Measurements from ENCODE around the gene ZNF526. TPM values are rescaled to one million over a fixed set of nuclear protein-coding genes. Genes with fewer than 3 reads are reported as not detected.

Gene ZNF526, protein sequence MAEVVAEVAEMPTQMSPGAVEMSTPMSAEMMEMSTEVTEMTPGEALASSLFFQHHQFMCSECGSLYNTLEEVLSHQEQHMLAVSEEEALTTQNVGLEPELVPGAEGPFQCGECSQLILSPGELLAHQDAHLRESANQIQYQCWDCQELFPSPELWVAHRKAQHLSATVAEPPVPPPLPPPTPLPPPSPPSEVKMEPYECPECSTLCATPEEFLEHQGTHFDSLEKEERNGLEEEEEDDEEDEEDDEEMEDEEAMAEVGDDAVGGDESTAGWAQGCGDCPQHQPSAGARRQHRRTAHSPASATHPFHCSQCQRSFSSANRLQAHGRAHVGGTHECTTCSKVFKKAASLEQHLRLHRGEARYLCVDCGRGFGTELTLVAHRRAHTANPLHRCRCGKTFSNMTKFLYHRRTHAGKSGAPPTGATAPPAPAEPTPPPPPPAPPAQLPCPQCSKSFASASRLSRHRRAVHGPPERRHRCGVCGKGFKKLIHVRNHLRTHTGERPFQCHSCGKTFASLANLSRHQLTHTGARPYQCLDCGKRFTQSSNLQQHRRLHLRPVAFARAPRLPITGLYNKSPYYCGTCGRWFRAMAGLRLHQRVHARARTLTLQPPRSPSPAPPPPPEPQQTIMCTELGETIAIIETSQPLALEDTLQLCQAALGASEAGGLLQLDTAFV
- 1 to 10 TPM; 5.0 to 6.2 TPM for total RNA-seq
- 6.7 TPM for polyA plus RNA-seq (2013, experiment 1 of 2)
- 6.8 TPM for polyA plus RNA-seq (2013, experiment 2 of 2)
- 10.9 to 47.6 (median 30.0) reads per million in 172 experiments for total RNA-seq

DNA sequence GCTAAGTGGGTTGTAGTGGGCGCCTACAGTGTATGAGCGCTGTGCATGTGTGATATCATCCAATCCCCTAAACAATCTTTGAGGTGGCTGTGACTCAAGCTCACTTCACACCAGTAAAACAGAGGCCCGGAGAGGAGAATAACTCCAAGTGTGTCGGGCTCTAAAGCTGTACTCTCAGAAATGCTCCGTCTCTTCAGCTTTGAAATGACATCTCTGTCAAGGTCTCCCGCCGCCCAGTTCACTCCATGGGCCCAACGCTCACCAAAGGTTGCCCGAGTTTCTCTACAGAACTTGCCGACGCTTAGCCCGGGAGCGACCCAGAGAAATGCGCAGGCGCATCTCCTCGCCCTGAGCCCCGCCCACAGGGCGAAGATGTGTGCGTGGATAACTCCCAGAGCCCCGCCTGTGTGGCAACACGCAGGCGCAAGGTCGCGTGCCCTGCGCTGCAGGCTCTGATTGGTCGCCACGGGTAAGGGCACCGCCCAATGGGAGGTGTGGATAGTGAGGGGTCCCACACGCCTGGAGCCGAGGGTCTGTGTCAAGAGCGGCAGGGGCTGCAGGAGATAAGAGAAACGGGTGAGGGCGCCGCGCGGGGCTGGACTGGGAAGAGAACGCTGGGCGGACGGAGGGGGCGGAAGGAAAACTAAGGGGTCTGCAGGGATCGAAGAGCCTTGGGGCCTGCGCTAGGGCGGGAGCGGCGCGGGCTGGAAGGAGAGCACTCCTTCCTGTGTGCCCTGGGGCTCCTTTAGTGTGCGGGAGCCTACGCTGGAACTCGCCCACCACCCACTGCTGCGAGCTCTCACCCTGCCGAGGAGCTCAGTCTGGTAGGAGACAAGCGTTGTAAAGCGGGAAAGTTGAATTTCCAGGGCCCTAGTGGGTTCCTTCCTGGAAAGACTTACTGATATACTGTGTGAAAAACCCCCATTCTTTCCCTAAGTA lies at the start of gene ZNF526:
ZNF526 (plus strand) TSS at position 501 of the 939 bp plus-strand sequence. CDS start 4,092 bp downstream, outside the sequence.
- Mint-ChIP-seq H3K9me3 (no peaks in the 10 kb centered on the region), H3K27ac (peak within 1 kb of the TSS; percentile 93), H3K36me3 (ENCODE audit: low read depth) (peaks cover 46% of the 10 kb centered on the region), H3K27me3 (no peaks in the 10 kb centered on the region), H3K4me1 (ENCODE audit: low read depth) (peaks cover 58% of the 10 kb centered on the region), H3K4me3 (peak within 1 kb of the TSS; percentile 96)
- Histone ChIP-seq H3K27ac (ENCODE audit: low read depth in 1 of 2, low read length in 2 of 2) (peak within 1 kb of the TSS; percentile 70 to 78), H3K9me3 (ENCODE audit: control insufficient read depth in 1 of 2, insufficient read depth in 1 of 2, low read length in 2 of 2) (peaks cover 0 to 4% of the 10 kb centered on the region in 2 experiments), H3K4me3 (ENCODE audit: low read length) (peak within 1 kb of the TSS; percentile 98), H3K36me3 (ENCODE audit: insufficient read depth, low read length) (peaks cover 21% of the 10 kb centered on the region), H3K4me1 (ENCODE audit: insufficient read depth, low read length) (peaks cover 64% of the 10 kb centered on the region), H3K27me3 (ENCODE audit: control insufficient read depth in 1 of 2, insufficient read depth in 2 of 2, low read length in 2 of 2) (no peaks in the 10 kb centered on the region)
- TF ChIP-seq, protein P1, sequence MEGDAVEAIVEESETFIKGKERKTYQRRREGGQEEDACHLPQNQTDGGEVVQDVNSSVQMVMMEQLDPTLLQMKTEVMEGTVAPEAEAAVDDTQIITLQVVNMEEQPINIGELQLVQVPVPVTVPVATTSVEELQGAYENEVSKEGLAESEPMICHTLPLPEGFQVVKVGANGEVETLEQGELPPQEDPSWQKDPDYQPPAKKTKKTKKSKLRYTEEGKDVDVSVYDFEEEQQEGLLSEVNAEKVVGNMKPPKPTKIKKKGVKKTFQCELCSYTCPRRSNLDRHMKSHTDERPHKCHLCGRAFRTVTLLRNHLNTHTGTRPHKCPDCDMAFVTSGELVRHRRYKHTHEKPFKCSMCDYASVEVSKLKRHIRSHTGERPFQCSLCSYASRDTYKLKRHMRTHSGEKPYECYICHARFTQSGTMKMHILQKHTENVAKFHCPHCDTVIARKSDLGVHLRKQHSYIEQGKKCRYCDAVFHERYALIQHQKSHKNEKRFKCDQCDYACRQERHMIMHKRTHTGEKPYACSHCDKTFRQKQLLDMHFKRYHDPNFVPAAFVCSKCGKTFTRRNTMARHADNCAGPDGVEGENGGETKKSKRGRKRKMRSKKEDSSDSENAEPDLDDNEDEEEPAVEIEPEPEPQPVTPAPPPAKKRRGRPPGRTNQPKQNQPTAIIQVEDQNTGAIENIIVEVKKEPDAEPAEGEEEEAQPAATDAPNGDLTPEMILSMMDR (IDR thresholded peaks at IDR 0.05) = no peak
- ChIA-PET CTCF (interaction anchor here (0.9 to 1.9 kb wide), 5 partner anchors 20 to 35 kb away, joined by 3 to 6 read pairs (median 5); partner anchors contain the start of gene GSK3A), POLR2A (interaction anchor here (1.0 to 3.0 kb wide), 10 partner anchors 10 to 332 kb away, joined by 3 to 28 read pairs (median 4); partner anchors contain the start of genes ERF and GSK3A)
- DNase-seq (peak; percentile 93 to 99 (median 96)), ATAC-seq (ENCODE audit: poor library complexity) (peak; percentile 80)
- intact Hi-C loops (cut with DNase I, micrococcal nuclease) = loop anchor here (1.0 to 5.0 kb wide), 2 partner anchors 22 to 43 kb away; partner anchors contain the start of gene GSK3A (in 2 of the 2)

DNA sequence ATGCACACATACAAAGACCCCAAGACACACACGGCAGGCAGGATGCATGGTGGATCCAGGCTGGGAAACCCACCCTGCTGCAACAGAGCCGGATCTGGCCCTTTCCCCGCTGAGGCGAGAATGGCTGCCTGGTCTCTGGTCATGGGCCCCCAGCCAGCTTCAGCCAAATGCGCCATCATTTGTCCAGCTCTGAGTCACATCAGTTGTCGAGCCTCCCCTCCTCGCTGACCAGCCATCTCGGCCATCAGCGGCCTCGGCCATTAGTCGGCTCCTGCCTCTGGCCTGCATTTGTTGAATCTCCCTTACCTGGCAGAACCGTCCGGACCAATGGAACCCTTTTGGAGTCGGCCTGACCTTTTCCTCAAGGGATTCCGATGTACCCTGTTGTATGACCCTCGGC lies 49.4 kb upstream of the ZNF526 start:
- H3K27me3 Mint-ChIP-seq = peaks cover 18% of the 10 kb centered on the region
- DNase-seq (no peak), ATAC-seq (ENCODE audit: poor library complexity) (no peak)
- ChIA-PET POLR2A (no interaction called here), CTCF (no interaction called here)
- no peak overlapping the region for H3K4me3 ChIP-seq (ENCODE audit: low read length)
- H3K27me3 ChIP-seq (ENCODE audit: control insufficient read depth in 1 of 2, insufficient read depth in 2 of 2, low read length in 2 of 2) = peaks cover 7 to 13% of the 10 kb centered on the region in 2 experiments
- H3K4me1 ChIP-seq (ENCODE audit: insufficient read depth, low read length) = peaks cover 5% of the 10 kb centered on the region
- H3K36me3 Mint-ChIP-seq (ENCODE audit: low read depth) = no peaks in the 10 kb centered on the region
- intact Hi-C loops (cut with DNase I, micrococcal nuclease) = no loop called here
- no peaks in the 10 kb centered on the region for H3K36me3 ChIP-seq (ENCODE audit: insufficient read depth, low read length)
- TF ChIP-seq, protein P1 (IDR thresholded peaks at IDR 0.05) = no peak
- H3K9me3 Mint-ChIP-seq = no peaks in the 10 kb centered on the region
- peaks cover 5% of the 10 kb centered on the region for H3K4me1 Mint-ChIP-seq (ENCODE audit: low read depth)
- H3K4me3 Mint-ChIP-seq = no peak overlapping the region
- H3K9me3 ChIP-seq (ENCODE audit: control insufficient read depth in 1 of 2, insufficient read depth in 1 of 2, low read length in 2 of 2) = no peaks in the 10 kb centered on the region
- H3K27ac Mint-ChIP-seq = no peak overlapping the region
- no peak overlapping the region for H3K27ac ChIP-seq (ENCODE audit: low read depth in 1 of 2, low read length in 2 of 2)

DNA sequence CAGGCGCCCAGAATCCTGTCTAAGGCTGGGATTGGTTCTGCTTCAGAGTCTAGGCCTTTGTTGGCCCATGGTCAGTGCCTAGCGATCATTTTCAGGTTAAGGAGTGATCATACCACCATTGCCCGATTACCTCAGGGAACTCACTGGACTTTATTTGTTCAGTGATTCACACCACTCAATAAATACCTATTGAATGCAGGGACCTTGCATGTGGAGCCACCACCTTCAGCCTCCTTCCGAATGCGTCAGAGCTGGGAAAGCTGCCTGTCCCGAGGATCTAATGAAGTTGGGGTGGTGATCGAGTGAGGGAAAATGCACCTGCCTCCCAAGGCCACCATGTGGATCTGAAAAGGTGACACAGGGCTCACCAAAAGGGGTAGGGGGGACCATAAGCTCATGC lies 47.9 kb upstream of the ZNF526 start:
- ChIA-PET CTCF (interaction anchor here (0.6 kb wide), 1 partner anchor 15 kb away, joined by 3 read pairs; no protein-coding TSS in a partner anchor), POLR2A (no interaction called here)
- no peak for DNase-seq
- no peaks in the 10 kb centered on the region for H3K36me3 ChIP-seq (ENCODE audit: insufficient read depth, low read length)
- Mint-ChIP-seq H3K27ac (no peak overlapping the region), H3K9me3 (no peaks in the 10 kb centered on the region), H3K27me3 (peaks cover 26% of the 10 kb centered on the region), H3K4me1 (ENCODE audit: low read depth) (peaks cover 13% of the 10 kb centered on the region), H3K36me3 (ENCODE audit: low read depth) (no peaks in the 10 kb centered on the region), H3K4me3 (no peak overlapping the region)
- peaks cover 15% of the 10 kb centered on the region for H3K4me1 ChIP-seq (ENCODE audit: insufficient read depth, low read length)
- no peak overlapping the region for H3K27ac ChIP-seq (ENCODE audit: low read depth in 1 of 2, low read length in 2 of 2)
- H3K4me3 ChIP-seq (ENCODE audit: low read length) = no peak overlapping the region
- peaks cover 15 to 18% of the 10 kb centered on the region in 2 experiments for H3K27me3 ChIP-seq (ENCODE audit: control insufficient read depth in 1 of 2, insufficient read depth in 2 of 2, low read length in 2 of 2)
- no peak for ATAC-seq (ENCODE audit: poor library complexity)
- no peaks in the 10 kb centered on the region for H3K9me3 ChIP-seq (ENCODE audit: control insufficient read depth in 1 of 2, insufficient read depth in 1 of 2, low read length in 2 of 2)
- intact Hi-C loops (cut with DNase I, micrococcal nuclease) = no loop called here
- TF ChIP-seq, protein P1 (IDR thresholded peaks at IDR 0.05) = no peak

Data from CD4-positive, alpha-beta T cell (primary cell).